CD4-positive, alpha-beta T cell (primary cell): ENCODE data around the gene SLC38A11. TPM values are rescaled to one million over a fixed set of nuclear protein-coding genes. Genes with fewer than 3 reads are reported as not detected.
"Not testable (repeated sequence)": the region's sequence is repeated elsewhere in the genome, so short reads cannot be mapped to it uniquely, and the experiment has no call there.

ENCODE experiments used
- ATAC-seq: fragments of 200-7000 bp; cut with Tn5 transposase; one replicate; pipeline ENCODE4 v1.10.0; 2022; ENCODE audit warnings: mild to moderate bottlenecking; ENCODE audit not compliant: poor library complexity
- CTCF ChIA-PET: fragments of 350-600 bp; sonication (Branson Sonifier 250); formaldehyde crosslinking; loops from one replicate; lab custom pipeline; 2021; ENCODE audit warnings: antibody characterized with exemption, inconsistent platforms; lab: Charles Lee
- POLR2A ChIA-PET: fragments of 350-600 bp; sonication (Branson Sonifier 250); formaldehyde crosslinking; loops from one replicate; lab custom pipeline; 2021; ENCODE audit warnings: antibody characterized with exemption, inconsistent platforms; lab: Charles Lee
- DNase-seq, 14 experiments: peaks; one replicate each; pipeline ENCODE4 v3.0.0-alpha.2; 2013 to 2020; ENCODE audit warnings: mixed read lengths in 2 of 14
- H3K27ac ChIP-seq, 2 donors: one replicate each; pipeline versions ENCODE4 v1.5.1 to v1.7.0; 2013; ENCODE audit warnings: low read length in 2 of 2, low read depth in 1 of 2, mild to moderate bottlenecking in 1 of 2
- H3K27me3 ChIP-seq, 2 experiments: 1 replicate in 1 of 2; 2 replicates in 1 of 2; pipeline versions ENCODE4 v1.6.1 to v1.7.0; 2013; ENCODE audit warnings: low read length in 2 of 2, control low read depth in 1 of 2, mild to moderate bottlenecking in 1 of 2, moderate library complexity in 1 of 2; ENCODE audit not compliant: insufficient read depth in 2 of 2, control insufficient read depth in 1 of 2
- H3K36me3 ChIP-seq: one replicate; pipeline ENCODE4 v1.6.1; 2013; ENCODE audit warnings: low read length, control low read depth; ENCODE audit not compliant: insufficient read depth
- H3K4me1 ChIP-seq: one replicate; pipeline ENCODE4 v1.6.1; 2013; ENCODE audit warnings: low read length, control low read depth; ENCODE audit not compliant: insufficient read depth
- H3K4me3 ChIP-seq: one replicate; pipeline ENCODE4 v1.5.1; 2013; ENCODE audit warnings: mild to moderate bottlenecking, low read length, moderate library complexity
- H3K9me3 ChIP-seq, 2 experiments: 1 replicate in 1 of 2; 2 replicates in 1 of 2; pipeline versions ENCODE4 v1.6.1 to v1.7.0; 2013; ENCODE audit warnings: low read length in 2 of 2, mild to moderate bottlenecking in 2 of 2, control low read depth in 1 of 2, moderate library complexity in 1 of 2; ENCODE audit not compliant: control insufficient read depth in 1 of 2, insufficient read depth in 1 of 2
- H3K27ac Mint-ChIP-seq: one replicate; pipeline ENCODE4 v1.8.0; 2020; ENCODE audit warnings: mixed read lengths
- H3K27me3 Mint-ChIP-seq: one replicate; pipeline ENCODE4 v1.8.0; 2021; ENCODE audit warnings: mixed read lengths
- H3K36me3 Mint-ChIP-seq: one replicate; pipeline ENCODE4 v1.8.0; 2021; ENCODE audit warnings: low read depth, mixed read lengths
- H3K4me1 Mint-ChIP-seq: one replicate; pipeline ENCODE4 v1.8.0; 2021; ENCODE audit warnings: low read depth, mixed read lengths
- H3K4me3 Mint-ChIP-seq: one replicate; pipeline ENCODE4 v1.8.0; 2020; ENCODE audit warnings: mild to moderate bottlenecking, mixed read lengths
- H3K9me3 Mint-ChIP-seq: one replicate; pipeline ENCODE4 v1.8.0; 2020; ENCODE audit warnings: mixed read lengths
- CTCF ChIP-seq: fragments of 200-600 bp; IDR thresholded peaks from one replicate; pipeline ENCODE4 v1.8.0; 2022; ENCODE audit warnings: antibody characterized with exemption, mild to moderate bottlenecking
- intact Hi-C, 2 experiments: fragments of 100-400 bp; cut with DNase I in 1 of 2; cut with micrococcal nuclease in 1 of 2; formaldehyde crosslinking; loops; one replicate each; pipeline versions ENCODE4 v1.15.1 to v1.9.0; 2023 to 2025; cut with DNase I, micrococcal nuclease
- polyA plus RNA-seq, 2 donors: library from polyadenylated mRNA; unstranded; fragments of 120-200 nt; gene quantifications; one replicate each; pipeline ENCODE4 v1.2.1, GENCODE V29; 2013
- total RNA-seq, 174 experiments: library from RNA in 2 of 174; stranded (reverse) in 2 of 174; gene quantifications; one replicate each; pipeline ENCODE4 v1.2.3 and lab custom pipeline; 2021 to 2026

SLC38A11 gene
- not detected for total RNA-seq
- polyA plus RNA-seq (2013, experiment 1 of 2): 0.11 TPM
- 0.04 TPM for polyA plus RNA-seq (2013, experiment 2 of 2)
- total RNA-seq (lab: John Stamatoyannopoulos, UW): 0 to 0.29 (median 0) reads per million in 172 experiments

GRCh38 chr2:164954954-164955701, at the start of gene SLC38A11:
SLC38A11 (minus strand) TSS chr2:164955525; CDS start chr2:164955247, 278 bp downstream.
- Histone ChIP-seq H3K9me3 (peaks cover 0 to 3% of the 10 kb centered on the region in 2 experiments), H3K36me3 (no peaks in the 10 kb centered on the region), H3K4me3 (no peak within 1 kb of the TSS), H3K4me1 (no peaks in the 10 kb centered on the region), H3K27ac (no peak within 1 kb of the TSS), H3K27me3 (peaks cover 0 to 12% of the 10 kb centered on the region in 2 experiments)
- no peak for TF ChIP-seq CTCF
- CTCF ChIA-PET: no interaction called here
- POLR2A ChIA-PET: no interaction called here
- Mint-ChIP-seq H3K9me3 (no peaks in the 10 kb centered on the region), H3K4me1 (no peaks in the 10 kb centered on the region), H3K27me3 (peaks cover 27% of the 10 kb centered on the region), H3K4me3 (no peak within 1 kb of the TSS), H3K36me3 (no peaks in the 10 kb centered on the region), H3K27ac (no peak within 1 kb of the TSS)
- intact Hi-C loops: no loop called here
- DNase-seq (no peak), ATAC-seq (no peak)

- no peak overlapping the region for H3K27ac Mint-ChIP-seq
- CTCF ChIA-PET: no interaction called here
Observed at GRCh38 chr2:165003443-165004130, 48.3 kb upstream of the SLC38A11 start.

GRCh38 chr2:165002638-165003037, 47.3 kb upstream of the SLC38A11 start:
- peaks cover 13% of the 10 kb centered on the region for H3K27me3 Mint-ChIP-seq
- no peaks in the 10 kb centered on the region for H3K4me1 ChIP-seq
- ATAC-seq: no peak
- no peaks in the 10 kb centered on the region for H3K27me3 ChIP-seq
- no peak overlapping the region for H3K4me3 ChIP-seq
- H3K9me3 Mint-ChIP-seq: no peaks in the 10 kb centered on the region
- H3K36me3 ChIP-seq: no peaks in the 10 kb centered on the region
- no peak overlapping the region for H3K27ac ChIP-seq
- H3K36me3 Mint-ChIP-seq: no peaks in the 10 kb centered on the region
- ChIA-PET CTCF (no interaction called here), POLR2A (no interaction called here)
- H3K9me3 ChIP-seq: no peaks in the 10 kb centered on the region
- no peak for TF ChIP-seq CTCF
- DNase-seq: no peak
- H3K4me1 Mint-ChIP-seq: no peaks in the 10 kb centered on the region
- no peak overlapping the region for H3K4me3 Mint-ChIP-seq
- H3K27ac Mint-ChIP-seq: no peak overlapping the region
- intact Hi-C loops: no loop called here

More at GRCh38 chr2:165003443-165004130, 48.3 kb upstream of the SLC38A11 start:
- ATAC-seq (no peak), DNase-seq (no peak)
- POLR2A ChIA-PET: no interaction called here
- H3K36me3 ChIP-seq: no peaks in the 10 kb centered on the region
- Mint-ChIP-seq H3K27me3 (peaks cover 18% of the 10 kb centered on the region), H3K4me3 (no peak overlapping the region), H3K9me3 (no peaks in the 10 kb centered on the region), H3K4me1 (no peaks in the 10 kb centered on the region), H3K36me3 (no peaks in the 10 kb centered on the region)
- no peaks in the 10 kb centered on the region for H3K27me3 ChIP-seq
- H3K27ac ChIP-seq: no peak overlapping the region
- intact Hi-C loops: no loop called here
- no peaks in the 10 kb centered on the region for H3K4me1 ChIP-seq
- TF ChIP-seq CTCF: no peak
- no peak overlapping the region for H3K4me3 ChIP-seq
- no peaks in the 10 kb centered on the region for H3K9me3 ChIP-seq

GRCh38 chr2:164994664-164995299, 39.5 kb upstream of the SLC38A11 start:
- CTCF ChIA-PET, H3K36me3 Mint-ChIP-seq, H3K4me3 Mint-ChIP-seq: not testable (repeated sequence)

More at GRCh38 chr2:164994664-164995299, 39.5 kb upstream of the SLC38A11 start:
- DNase-seq, H3K36me3 ChIP-seq, POLR2A ChIA-PET, H3K9me3 Mint-ChIP-seq, H3K4me3 ChIP-seq, H3K4me1 Mint-ChIP-seq, H3K27me3 Mint-ChIP-seq, H3K27me3 ChIP-seq, H3K27ac Mint-ChIP-seq, ATAC-seq, H3K27ac ChIP-seq, H3K4me1 ChIP-seq, H3K9me3 ChIP-seq: not testable (repeated sequence)
- intact Hi-C loops: loop anchor here in 1 of 2 experiments (5.0 kb wide), 1 partner anchor 298 kb away; no protein-coding TSS in a partner anchor
